Stimulated activated CD8-positive, alpha-beta memory T cell treated with anti-CD3 and anti-CD28 coated beads, Interleukin-12 subunit alpha, Interleukin-12 subunit beta, amount 100 ng/mL, for 4 hours (primary cell): ENCODE measurements around the gene DOK1.

Experiments
- DNase-seq: peaks from one replicate; pipeline ENCODE4 v3.0.0-alpha.2; 2020; ENCODE audit warnings: low read depth

The DOK1 gene

DNA sequence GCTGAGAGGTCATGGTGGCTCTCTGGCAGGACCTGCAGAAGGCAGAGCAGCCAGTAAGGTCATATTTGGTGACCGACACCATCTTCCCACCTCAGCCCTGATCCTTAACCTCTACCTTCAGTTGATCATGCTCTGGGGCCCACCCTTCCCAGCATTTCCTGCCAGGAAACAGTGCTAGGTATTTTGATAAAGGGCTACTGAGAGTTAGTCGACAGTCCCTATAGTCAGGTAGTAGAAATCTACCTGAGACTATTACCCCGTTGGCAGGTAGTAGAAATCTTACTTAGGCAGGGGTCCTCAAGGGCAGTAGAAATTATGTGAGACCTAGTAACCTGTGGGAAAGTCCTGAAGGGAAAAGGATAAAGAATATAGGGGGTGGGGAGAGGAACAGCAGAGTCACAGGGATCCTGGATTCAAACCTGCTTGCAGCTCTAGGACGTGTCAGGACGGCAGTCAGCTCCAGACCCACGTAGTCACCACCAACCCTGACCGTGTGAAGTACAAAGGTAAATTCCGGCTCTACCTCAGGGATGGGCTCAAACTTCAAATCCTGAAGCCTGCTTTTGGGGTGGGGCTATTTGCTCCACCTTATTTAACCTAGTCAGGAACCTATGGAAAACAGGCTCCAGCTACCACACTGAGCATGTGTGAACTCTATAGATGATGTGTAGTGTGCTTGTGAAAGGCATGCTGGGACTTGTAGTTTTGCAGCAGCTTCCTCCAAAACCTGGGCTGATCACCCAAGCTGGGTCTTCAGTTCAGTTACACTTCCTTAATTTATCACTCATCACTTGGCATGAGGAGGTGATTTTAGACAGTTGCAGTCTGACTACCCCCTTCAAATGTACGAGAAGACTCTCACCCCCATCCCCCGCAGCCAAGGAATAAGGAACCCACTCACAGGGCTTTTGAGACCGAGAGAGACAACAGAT is 28.5 kb upstream of the DOK1 start, which contains the start of gene DQX1:
Gene DQX1 (minus strand): TSS at position 515 of the 932 bp plus-strand sequence. CDS start 502 bp downstream, at position 13.
- DNase-seq, result no peak

DNA sequence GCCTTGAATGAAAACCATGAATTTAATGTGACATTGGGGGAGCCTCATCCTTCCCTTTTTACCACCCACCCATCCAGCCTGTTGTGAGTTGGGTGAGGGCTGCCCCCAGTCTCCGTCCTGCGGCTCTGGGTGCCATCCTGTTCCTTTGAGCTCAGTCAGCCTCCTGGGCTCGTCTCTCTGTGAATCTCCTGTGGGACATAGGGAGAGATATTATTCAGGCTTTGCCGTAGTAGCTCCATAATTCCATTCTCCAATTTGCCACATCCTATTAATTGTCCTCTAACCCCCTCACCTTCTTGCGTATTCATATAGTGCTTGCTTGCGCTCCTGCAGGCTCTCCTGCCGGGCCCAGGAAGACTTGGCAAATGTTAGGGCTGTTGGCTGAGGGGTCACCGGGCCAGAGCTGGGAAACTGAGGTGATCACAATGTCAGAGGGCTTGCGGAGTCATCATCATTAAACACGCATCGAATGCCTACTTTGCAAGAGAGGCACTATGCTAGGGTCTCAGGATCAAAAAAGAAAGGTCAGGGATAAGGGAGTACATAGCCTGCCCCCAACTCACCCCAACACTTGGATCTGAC is 27.8 kb upstream of the DOK1 start:
- no peak for DNase-seq

DNA sequence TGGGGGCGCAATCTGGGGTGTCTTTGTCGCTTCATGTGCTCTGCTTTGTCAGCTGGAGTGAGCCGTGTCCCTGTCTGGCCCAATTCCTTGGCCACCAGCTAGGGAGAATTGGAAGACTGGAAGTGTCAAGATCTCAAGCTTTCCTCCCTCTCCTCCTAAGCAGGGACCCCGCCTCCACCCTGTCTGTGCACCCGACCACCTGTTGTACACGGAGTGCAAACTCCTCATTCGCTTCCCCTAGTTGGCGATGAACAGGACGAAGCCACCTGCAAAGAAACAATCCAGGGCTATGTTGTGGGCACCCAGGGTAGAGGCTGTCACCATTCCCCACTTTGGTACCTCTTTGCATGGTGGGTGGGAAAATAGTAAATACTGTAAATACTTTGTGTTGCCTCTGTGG is 26.8 kb upstream of the DOK1 start:
- DNase-seq, result no peak

DNA sequence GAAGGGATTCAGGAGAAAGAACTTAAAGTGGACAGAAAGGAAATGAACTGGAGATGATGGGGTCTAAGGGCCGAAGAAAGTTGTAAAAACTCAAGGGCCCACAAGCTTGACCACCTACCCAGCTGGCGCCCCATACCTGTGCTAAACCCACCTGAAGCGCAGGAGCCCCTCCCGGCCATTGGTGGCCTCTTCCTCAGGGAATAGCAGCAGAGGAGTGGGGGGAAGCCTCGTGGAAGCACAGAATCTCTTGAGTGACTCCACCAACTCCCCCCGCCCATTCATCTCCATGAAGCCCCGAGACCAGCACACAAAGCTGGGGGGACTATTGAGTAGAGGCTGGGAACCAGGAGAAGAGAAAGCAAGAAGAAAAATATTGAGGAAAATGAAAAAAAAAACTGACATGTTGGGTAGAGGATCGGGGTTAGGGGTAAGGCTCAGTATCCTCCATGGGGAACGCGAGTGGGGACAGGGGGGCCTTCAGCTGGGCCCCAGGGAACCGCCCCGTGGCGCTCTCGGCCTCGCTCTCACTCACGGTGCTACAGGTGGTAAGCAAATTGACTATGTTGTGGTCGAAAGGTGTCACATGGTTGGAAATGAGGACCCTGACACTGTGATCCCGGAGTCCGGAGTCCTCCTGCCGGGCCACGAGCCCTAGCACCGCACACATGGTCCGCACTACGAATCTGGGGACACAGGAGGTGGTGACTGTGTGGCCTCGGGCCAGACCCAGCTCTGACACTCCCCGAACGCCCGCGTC is 25.7 kb upstream of the DOK1 start:
- DNase-seq, result no peak

DNA sequence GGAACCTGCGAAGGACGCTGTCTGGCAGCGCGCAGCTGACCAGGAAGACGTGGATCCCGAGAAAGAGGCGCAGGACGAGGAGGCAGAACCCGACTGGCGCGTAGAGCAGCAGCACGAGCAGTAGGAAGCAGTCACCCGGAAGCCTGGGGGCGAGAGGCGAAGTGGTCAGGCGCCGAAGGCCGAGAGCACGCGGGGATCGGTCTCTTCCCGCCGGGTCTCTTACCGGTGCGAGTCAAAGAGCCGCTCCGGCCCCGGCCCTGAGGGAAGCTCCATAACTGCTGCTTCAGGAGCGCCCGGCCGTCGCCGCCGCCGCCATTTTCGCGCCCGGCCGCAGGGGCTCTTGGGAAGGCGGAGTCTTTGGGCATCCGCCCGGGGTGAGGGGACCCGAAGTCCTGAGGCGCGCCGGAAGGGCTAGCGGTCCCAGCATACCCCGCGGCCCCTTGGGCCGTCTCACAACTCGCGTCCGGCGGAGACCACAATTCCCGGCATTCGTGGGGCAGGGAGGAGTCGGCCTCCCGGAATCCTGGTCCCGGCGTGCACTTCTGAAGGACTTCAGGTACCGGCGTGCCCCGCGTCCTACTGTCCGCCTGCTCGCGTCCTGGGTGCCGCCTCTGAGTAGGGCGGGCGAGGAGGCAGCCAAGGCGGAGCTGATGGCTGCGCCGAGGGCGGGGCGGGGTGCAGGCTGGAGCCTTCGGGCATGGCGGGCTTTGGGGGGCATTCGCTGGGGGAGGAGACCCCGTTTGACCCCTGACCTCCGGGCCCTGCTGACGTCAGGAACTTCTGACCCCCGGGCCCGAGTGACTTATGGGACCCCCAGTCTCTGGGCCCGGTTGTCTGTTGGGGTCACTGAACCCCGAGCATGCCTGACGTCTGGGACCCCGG is 24.9 kb upstream of the DOK1 start, which contains the start of the genes AUP1 and HTRA2:
Gene AUP1 (minus strand): TSS at position 350 of the 882 bp plus-strand sequence. CDS start 77 bp downstream, at position 273.
Gene HTRA2 (plus strand): TSS at position 577 of the 882 bp plus-strand sequence. CDS start 74 bp downstream, at position 651.
- DNase-seq, result peak; percentile 78

DNA sequence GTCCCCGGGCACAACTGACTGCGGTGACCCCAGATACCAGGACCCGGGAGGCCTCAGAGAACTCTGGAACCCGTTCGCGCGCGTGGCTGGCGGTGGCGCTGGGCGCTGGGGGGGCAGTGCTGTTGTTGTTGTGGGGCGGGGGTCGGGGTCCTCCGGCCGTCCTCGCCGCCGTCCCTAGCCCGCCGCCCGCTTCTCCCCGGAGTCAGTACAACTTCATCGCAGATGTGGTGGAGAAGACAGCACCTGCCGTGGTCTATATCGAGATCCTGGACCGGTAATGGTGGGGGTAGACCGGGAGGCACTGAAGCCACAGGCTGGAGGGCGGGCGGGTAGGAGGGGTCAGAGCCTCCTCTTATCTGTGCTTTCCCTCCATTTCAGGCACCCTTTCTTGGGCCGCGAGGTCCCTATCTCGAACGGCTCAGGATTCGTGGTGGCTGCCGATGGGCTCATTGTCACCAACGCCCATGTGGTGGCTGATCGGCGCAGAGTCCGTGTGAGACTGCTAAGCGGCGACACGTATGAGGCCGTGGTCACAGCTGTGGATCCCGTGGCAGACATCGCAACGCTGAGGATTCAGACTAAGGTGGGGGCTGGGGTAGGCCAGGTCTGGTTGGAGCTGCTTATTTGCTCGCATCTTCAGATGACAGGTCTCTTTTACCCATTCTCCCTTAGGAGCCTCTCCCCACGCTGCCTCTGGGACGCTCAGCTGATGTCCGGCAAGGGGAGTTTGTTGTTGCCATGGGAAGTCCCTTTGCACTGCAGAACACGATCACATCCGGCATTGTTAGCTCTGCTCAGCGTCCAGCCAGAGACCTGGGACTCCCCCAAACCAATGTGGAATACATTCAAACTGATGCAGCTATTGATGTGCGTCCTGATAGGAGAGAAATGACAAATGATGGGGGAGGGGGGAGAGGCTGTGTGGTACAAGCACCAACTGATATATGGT is 24.0 kb upstream of the DOK1 start:
- no peak for DNase-seq

DNA sequence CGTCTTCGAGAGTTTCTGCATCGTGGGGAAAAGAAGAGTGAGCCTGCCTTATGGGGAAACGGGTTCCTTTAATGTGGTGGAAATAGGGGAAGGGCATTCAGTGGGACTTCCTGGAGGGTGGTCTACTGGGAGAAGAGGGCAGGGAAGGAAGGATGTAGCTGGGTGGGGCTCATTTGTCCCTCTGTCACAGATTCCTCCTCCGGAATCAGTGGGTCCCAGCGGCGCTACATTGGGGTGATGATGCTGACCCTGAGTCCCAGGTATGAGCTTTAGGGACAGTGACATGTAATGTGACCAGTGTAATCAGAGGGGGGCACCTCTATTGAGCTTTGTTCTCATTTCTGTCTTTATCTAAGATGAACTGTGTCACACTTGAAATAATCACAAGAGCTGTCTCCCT is 22.9 kb upstream of the DOK1 start:
- no peak for DNase-seq

DNA sequence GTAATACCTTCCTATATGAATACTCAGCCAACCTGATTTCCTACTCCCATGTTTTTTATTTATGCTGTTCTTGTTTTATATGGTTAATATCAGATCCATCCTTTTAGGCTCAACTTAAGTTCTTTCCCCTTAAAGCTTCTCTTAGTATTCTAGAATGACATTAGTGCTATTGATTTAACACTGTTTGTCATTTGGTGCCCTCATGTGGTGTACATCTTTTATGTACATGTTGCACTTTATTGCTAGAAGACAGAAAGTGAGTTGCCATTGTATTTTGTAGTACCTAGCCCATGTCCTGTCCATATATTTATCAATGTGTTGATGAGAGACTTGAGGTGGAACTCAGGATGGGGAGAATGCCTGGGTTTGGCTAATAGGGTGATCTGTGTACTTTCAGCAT is 22.3 kb upstream of the DOK1 start:
- DNase-seq, result no peak

DNA sequence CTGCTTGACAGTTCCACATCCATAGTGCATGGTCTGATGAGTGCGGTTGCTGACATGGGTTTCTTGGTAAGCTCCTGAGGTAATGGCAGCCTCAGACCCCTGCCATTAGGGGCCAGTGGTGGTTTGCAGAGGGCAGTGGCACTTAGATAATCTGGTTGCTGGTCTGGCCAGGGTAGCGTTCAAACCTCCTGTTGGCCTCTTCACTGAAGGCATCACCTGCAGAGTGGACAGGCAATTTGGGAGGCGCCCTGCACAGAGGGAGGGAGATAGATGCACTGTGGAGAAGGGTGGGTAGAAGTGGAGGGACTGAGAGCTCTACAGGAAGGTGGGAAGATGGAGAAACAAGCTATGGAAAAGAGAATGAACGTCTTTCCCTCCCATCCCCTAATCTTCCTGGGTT is 21.1 kb upstream of the DOK1 start:
- DNase-seq, result no peak

DNA sequence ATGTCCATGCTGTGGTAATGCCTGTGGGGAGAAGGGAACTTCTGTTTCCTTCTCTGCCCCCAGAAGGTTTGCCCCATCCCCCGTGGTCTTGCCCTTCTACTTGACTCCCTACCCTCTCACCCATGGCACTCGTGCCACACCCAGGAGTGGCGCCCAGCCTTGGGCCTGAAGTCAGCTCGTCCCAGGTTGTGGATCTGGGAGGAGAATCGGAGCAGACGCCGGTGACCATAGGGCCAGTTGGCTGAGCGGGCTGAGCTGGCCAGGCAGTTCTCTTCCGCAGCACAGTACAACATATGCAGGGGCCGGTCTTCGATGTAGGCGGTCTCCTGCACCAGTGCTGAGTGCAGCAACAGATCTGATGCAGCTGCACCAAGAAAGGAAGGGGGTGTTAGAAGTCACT is 20.1 kb upstream of the DOK1 start:
- DNase-seq, result no peak

DNA sequence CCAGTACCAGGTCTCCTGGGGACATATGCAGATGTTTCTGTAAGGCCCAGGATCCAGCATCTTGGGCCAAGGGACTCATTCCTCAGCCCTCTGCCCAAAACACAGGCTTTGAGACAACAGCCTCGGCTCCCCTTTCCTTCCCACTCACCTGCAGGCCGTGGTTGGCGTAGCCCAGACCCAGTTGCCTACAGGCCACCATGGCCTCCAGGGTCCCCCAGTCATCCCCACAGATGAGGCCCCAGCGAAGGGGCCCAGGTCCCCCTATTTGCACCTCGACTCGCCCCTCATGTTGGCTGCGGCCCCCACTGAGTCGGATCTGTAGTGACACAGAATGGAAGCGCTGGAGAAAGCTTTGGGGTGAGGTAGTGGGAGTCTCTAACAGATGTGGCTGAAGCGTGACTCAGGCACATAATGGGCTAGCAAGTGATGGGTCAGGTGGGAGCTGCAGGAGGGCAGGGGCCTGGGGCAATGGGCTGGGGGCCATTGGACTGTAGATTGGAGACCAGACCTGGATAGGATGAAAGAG is 19.0 kb upstream of the DOK1 start:
- no peak for DNase-seq

DNA sequence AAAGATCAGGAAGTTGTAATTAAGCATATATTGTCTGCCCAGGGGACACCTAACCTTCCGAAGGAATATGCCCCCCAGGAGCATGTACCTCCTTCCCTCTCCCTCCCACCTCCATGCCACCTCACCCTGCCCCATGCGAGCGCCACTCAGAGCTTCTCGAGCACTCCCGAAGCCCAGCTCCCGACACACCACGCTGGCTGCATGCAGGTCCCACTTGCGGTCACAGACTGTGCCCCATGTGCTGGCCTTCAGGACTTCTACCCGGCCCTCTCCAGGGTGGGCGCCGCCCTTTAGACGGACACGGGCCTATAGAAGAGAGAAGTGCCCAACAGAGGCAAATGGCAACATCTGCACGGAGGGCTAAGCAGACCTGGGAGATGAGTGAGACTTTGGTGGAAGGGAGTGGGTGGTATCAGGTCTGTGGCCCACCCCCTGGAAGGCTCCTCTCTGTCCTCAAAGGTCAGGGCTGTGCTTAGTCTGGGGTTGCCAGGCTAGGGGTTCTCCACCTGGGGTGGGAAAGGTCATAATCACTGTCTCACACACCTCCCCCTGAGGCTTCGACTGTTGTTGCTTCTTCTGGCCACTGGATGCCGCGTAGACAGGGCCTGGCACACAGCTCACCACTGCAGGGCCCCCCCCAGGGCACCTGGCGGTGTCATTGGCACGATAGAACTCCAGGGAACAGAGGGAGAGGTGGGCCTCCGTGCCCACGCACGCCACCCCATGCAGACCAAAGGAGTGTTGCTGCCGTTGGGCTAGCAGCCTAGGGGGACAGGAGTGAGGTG is 18.2 kb upstream of the DOK1 start:
- no peak for DNase-seq

DNA sequence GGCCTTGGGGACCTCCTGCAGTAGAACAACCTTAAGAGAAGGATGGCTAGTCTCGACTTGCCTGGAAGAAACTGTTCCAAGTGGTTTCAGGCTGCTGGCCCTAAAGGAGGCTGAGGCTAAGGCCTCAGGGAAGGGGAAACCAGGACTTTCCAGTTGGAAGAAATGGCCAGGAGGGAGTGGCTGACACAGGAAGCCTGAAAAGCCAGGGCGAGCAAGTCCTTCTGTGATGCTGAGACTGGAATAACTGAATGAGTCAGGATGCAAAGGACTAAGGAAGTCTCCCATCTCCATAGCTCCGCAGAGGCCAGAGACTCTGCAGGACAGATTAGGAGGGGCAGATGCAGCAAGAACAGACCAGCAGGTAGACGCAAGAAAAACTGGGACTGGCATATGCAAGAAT is 17.4 kb upstream of the DOK1 start:
- DNase-seq, result no peak

DNA sequence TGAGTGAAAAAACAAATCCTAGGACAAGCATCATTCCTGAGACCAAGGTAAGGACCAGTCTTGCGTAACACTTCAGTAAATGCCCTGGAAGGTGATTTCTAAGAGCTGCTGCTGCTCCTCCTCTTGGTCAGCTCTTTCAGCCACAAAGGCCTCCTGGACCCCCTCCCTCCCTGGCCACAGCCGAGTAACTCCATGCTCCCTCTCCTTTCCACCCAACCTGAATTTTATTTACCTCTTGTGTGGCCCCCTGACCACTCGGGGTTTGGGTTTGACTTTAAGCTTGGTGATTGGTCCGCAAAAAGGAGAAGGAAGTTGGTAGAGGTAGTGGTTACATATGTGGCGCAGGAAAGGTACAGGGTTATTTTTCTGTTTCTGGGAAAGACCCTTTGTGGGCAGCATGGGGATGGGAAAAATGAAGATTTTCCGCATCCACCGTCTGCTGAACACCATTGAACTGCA is 15.6 kb upstream of the DOK1 start:
- no peak for DNase-seq

DNA sequence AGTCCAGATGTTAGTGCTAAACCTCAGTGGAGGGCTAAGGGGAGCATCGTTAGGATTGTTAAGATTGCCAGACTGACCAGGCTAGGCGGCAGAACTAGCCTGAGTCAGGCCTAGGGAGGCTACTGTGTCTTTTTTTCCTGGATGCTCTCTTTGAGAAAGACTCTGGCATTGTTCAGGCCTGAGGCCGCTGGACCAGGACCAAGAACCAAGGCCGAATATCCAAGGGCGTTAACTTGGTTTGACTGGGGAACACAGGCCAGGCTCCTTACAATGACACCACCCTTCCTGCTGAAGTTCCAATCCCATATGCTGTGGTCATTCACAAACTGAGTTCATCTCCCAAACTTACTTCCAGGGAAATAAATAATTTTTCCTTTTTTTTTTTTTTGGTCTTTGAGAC is 14.2 kb upstream of the DOK1 start:
- DNase-seq, result no peak

DNA sequence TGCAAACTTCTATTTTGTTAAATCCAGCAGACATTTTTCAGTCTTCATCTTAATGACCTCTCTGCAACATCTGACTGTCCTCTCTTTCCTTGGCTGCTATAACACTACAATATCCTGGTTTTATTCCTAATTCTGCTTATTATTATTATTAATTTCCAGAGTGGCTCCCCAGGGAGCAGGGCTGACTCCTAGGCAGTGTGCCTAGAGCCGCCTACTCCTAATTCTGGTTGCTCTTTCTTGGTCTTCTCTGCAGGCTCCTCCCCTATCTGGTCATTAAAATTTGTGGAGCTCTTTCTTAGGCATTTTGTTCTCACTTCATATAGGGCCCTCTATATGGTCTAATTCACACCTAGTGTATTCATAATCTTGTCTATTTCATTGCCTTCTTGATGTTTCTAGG is 11.5 kb upstream of the DOK1 start:
- no peak for DNase-seq

DNA sequence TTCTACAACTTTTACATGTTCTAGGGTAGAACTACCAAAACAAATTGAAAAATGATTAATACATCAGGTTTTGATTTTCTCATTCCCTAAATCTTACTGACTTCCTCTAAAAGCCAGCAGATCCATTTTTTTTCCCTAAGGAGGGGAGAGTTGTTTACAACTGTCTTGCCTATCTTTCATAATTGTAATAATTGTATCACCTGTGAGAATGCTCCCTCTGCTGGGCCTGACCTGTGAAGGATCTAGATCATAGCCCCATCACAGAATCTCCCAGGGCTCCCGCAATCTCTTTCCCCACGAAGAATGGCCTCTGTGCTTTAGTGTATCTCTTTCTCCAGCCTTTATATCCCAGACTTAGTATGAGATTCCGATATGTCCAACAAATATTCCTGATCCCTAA is 9.9 kb upstream of the DOK1 start:
- no peak for DNase-seq

DNA sequence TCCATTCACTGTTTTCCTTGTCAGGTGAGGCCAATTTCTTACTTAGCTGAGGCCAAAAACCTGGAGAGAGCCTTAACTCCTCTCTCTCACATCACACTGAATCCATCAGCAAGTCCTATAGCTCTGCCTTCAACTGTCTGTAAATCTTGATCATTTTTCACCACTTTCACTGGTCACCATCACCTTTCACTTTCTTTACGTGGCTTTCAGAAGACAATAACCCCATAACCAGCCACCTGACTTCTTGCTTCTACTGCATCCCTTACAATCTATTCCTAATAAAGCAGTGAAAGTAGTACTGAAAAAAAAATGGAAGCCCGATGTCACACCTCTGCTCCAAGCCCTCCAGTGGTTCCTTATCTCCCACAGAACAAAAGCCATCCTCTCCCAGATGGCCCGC is 8.5 kb upstream of the DOK1 start:
- DNase-seq, result no peak

DNA sequence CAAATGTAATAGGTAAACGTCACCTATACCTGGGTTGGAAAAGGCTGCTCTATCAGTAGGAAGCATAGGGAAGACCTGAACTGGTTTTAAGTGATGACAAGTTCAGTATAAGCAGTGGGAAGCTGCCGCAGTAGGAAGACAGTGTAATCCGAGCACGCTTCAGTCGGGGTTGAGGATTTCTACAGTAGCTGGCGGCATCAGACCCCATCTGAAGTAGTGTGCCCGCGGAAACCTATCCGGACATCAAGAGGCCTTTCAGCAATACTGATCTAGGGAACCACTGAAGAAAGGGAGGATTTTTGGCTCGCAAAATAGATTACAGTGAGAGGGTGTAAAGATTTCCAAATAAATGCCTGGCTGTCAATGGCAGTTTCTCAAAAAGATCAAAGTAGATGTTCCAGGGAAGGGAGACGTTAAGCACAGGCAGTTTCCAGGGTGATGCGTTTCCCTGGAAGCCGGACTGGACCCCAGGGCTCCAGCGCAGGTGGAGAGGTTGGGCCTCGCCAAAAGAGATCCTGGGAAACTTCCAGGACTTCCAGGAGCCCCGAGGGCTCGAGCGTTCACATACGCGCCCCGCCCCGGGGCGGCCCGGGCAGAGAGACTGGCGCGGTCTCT is 6.1 kb upstream of the DOK1 start:
- no peak for DNase-seq
